ENCODE results near the gene NXPH3.
A peak's percentile ranks its signal among the peaks of the same experiment; 100 is the strongest.

NXPH3 gene

DNA sequence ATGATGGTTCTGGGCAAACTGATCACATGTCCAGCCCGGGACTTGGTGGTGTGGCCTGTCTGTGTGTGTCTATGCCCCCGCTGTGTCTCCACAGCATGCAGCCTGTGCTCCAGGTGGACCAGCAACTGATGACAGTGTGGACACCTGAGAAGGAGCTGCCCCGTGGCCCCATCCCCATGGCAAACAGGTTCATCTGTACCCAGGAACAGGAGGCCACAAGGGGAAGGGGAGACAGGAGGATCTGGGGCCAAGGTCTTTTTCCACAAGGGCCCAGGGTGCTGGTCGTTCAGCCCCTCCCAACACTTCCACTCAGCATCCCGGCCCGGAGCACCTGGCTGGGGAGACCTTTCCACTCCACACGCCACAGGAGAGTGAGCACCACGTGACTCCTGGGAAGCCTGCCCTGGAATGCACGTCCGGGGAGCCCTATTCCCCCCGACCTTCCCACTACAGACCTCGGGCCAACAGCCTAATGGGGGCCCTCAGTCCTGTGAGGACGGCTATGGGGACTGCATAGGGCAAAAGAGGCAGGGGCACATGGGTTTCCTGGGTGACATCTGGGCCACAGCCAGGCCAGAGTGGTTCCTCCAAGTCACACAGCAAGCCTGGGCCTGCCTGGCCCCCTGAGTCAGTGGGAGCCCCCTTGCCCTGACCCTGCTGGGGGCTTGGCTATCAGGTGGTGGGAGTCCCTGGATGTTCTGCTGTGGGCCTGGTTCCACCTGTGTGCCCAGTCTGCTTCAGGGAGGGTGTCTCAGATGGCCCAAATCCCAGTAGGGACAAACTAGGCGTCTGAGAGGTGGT is 20.8 kb upstream of the NXPH3 start:
- Histone ChIP-seq H3K9ac (peak overlapping the region; percentile 45; the same call in 1 of the 2 replicates), H3K9me3 (no peaks in the 10 kb centered on the region), H3K4me1 (peaks cover 61% of the 10 kb centered on the region), H3K36me3 (no peaks in the 10 kb centered on the region), H3K4me2 (peak overlapping the region; percentile 70), H3K27ac (peak overlapping the region; percentile 58; the same call in 1 of the 2 replicates), H3K4me3 (no peak overlapping the region), H4K20me1 (no peaks in the 10 kb centered on the region), H3K27me3 (no peaks in the 10 kb centered on the region)
- no peak for TF ChIP-seq Cebpa-rat (IDR thresholded peaks at IDR 0.05)

DNA sequence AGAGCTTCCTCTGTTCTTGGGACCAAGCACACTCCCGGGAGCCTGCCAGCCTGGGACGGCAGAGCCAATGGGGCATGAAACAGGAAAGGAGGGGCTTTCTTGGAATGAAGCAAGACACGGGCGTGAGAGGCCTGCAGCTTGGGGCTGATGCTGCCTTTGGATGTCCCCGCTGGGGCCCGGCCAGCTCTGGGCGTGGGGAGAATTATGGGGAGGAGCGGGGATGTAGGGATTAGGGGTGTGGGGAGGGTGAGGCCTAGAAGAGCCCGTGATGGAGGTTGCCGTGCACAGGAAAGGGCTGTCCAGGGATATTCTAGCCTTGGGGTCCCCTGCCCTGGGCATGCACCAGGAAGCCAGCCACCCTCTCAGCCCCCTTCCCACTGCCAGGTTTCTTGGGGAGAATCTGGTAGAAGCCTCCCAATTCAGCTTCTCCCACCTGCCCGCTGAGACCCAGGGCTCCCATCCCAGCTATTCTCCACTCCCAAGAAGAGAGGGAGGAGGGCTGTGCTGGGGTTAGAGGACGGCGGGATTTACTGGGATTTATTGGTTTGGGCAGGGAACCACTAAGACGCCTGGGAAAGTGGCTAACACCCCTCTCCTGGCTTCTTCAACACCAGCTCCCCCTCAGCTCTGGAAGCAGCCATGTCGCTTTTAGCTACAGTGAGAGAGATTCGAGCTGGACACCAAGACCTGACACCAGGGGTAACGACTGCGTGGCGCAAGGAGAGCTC is 20.0 kb upstream of the NXPH3 start:
- Histone ChIP-seq H3K4me3 (no peak overlapping the region), H3K9ac (peak overlapping the region; percentile 45; the same call in 1 of the 2 replicates)

DNA sequence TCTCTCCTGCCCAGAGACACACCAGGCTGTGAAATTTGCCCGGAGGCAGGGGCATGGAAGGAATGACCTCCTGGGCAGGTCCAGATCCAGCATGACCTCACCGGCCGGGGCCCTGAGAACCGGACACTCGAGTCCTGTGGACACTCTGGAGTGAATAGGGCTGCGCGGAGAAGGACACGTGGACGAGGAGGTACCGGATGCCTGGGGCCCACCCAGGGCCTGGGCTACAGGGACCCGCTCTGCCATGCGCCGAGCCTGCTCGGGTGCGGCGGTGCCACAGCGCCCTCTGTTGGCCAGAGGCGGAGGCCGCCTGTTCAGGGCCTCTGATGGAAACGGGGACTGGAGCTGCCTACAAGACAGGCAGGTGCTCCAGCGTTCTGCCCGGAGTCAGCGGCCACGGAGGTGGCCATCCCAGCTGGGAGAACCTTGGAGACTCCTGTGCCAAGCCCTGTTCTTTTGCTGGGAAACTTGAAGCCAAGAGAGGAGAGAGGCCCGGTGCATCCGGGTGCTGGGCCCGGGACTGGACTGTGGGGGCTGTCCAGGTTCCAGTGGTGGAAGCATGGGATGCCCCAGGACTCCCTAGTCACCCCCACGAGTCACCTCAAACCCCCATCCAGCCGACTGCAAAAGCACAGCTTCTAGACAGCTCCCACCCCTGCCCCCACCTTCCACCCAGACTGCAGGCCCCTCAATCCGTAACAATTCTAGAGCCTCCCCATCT is 19.3 kb upstream of the NXPH3 start:
- Histone ChIP-seq H3K4me1 (peaks cover 48% of the 10 kb centered on the region), H3K9me3 (peaks cover 6% of the 10 kb centered on the region), H3K27me3 (no peaks in the 10 kb centered on the region), H3K4me2 (peak overlapping the region; percentile 70), H3K27ac (peak overlapping the region; percentile 58; the same call in 1 of the 2 replicates), H4K20me1 (no peaks in the 10 kb centered on the region), H3K9ac (no peak overlapping the region; the same call in 1 of the 2 replicates), H3K4me3 (no peak overlapping the region), H3K36me3 (no peaks in the 10 kb centered on the region)
- no peak for TF ChIP-seq Cebpa-rat (IDR thresholded peaks at IDR 0.05)

More for the DNA sequence above, 20.0 kb upstream of the NXPH3 start:
- Histone ChIP-seq H4K20me1 (no peaks in the 10 kb centered on the region), H3K27me3 (no peaks in the 10 kb centered on the region), H3K4me1 (peaks cover 54% of the 10 kb centered on the region), H3K4me2 (peak overlapping the region; percentile 70), H3K27ac (peak overlapping the region; percentile 58; the same call in 1 of the 2 replicates), H3K9me3 (no peaks in the 10 kb centered on the region), H3K36me3 (no peaks in the 10 kb centered on the region)
- no peak for TF ChIP-seq Cebpa-rat (IDR thresholded peaks at IDR 0.05)

DNA sequence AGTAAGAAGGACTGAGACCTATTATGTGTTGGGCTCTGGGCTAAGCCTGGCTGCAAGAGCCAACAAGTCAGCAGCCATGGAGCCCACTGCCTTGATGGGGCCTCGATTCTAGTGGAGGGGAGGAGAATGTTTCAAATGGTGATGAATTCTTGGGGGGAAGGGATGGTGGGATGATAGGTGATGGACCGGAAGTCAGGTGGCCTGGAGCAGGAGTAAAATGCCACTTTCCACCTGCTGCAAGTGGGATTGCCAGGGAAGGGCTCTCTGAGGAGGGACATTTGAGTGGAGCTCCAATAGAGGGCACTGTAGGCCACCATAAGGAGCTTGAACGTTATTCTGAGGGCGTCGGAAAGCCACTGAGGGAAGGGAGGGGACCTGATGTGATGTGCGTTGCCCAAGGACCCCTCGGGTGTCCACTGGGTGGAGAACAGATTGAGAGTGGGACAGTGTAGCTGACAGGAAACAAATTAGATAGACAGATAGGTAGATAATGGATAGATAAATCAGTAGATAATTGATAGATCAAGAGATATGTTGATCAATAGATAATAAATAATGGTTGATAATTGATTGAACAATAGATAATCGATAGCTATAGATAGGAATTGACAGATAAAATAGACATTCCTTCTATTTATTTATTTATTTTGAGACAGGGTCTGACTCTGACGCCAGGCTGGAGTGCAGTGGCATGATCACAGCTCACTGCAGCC is 18.2 kb upstream of the NXPH3 start:
- no peak overlapping the region for H3K9ac ChIP-seq
- peak overlapping the region; percentile 40; the same call in 1 of the 2 replicates for H3K27ac ChIP-seq
- H3K4me3 ChIP-seq: no peak overlapping the region
- no peaks in the 10 kb centered on the region for H3K36me3 ChIP-seq
- no peaks in the 10 kb centered on the region for H4K20me1 ChIP-seq
- H3K4me1 ChIP-seq: peaks cover 48% of the 10 kb centered on the region
- H3K9me3 ChIP-seq: peaks cover 17% of the 10 kb centered on the region
- no peak for TF ChIP-seq Cebpa-rat (IDR thresholded peaks at IDR 0.05)
- no peak overlapping the region for H3K4me2 ChIP-seq
- H3K27me3 ChIP-seq: no peaks in the 10 kb centered on the region

DNA sequence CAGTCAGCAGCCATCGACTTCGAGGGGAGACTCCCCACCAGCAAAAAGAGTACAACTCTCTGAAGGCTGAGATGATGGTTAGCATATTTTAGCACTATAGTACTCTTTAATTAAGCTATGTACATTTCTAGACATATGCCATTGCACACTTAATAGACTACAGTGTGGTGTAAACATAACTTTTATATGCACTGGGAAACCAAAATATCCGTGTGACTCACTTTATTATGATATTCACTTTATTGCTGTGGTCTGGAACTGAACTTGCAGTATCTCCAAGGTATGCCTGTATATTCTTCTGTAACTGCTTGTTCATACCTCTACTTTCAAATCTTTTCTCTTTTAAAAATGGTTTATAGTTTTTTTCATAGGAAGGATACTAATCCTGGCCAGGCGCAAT is 11.0 kb upstream of the NXPH3 start:
- peak overlapping the region; percentile 66 for H3K4me2 ChIP-seq
- H4K20me1 ChIP-seq: no peaks in the 10 kb centered on the region
- H3K36me3 ChIP-seq: no peaks in the 10 kb centered on the region
- no peaks in the 10 kb centered on the region for H3K27me3 ChIP-seq
- H3K27ac ChIP-seq: no peak overlapping the region
- H3K9ac ChIP-seq: no peak overlapping the region
- peaks cover 38% of the 10 kb centered on the region for H3K4me1 ChIP-seq
- H3K9me3 ChIP-seq: peaks cover 17% of the 10 kb centered on the region
- no peak for TF ChIP-seq Cebpa-rat (IDR thresholded peaks at IDR 0.05)
- no peak overlapping the region for H3K4me3 ChIP-seq

DNA sequence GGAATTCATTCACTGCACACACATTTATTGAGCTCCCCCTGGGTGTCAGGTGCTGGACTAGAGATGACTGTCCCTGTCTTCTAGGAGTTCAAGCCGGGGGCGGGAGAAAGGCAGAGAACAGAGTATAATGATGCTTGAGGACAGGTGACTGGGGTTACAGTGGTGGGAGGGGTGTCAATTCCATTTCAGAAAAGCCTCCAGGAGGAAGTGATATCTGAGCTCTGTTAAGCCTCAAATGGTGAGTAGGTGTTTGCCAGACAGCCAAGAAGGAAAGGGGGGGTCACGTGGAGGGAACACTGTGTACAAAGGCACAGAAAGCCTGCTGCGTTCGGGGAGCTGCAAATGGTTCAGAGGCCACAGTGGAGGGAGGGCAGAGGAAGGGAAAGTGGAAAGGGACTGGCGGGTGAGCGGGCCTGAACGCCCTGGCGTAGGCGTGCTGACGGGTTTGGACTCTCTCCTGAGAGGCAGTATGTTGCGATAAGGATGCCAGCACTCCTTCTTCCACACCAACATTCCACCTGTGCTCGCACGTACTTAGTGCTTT is 9.7 kb upstream of the NXPH3 start:
- Histone ChIP-seq H3K9ac (no peak overlapping the region), H3K4me2 (peak overlapping the region; percentile 66), H3K36me3 (no peaks in the 10 kb centered on the region), H3K27ac (no peak overlapping the region), H4K20me1 (no peaks in the 10 kb centered on the region), H3K4me3 (no peak overlapping the region), H3K9me3 (peaks cover 15% of the 10 kb centered on the region), H3K27me3 (peaks cover 8% of the 10 kb centered on the region), H3K4me1 (peaks cover 47% of the 10 kb centered on the region)
- no peak for TF ChIP-seq Cebpa-rat (IDR thresholded peaks at IDR 0.05)

DNA sequence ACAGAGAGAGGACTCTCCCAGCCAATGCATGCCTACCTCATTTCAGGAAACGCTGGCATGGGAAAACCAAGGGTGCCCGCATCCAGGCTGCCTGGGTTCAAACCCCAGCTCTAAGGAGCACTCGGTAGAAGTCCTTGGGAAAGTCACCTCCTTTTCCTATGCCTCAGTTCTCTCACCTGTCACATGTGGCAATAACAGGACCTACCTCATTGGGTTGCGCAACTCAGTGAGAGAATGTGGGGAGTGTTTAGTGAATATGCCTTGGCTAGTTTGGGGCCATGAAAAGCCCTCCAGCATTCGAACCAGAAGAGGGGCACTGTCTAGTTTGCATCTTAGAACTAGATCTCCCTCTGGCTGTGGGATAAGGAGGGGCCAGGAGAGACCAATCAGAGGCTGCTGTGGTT is 9.0 kb upstream of the NXPH3 start:
- Histone ChIP-seq H3K27ac (no peak overlapping the region), H3K4me1 (peaks cover 47% of the 10 kb centered on the region), H3K4me2 (peak overlapping the region; percentile 66), H3K9me3 (peaks cover 8% of the 10 kb centered on the region), H3K9ac (no peak overlapping the region), H3K27me3 (peaks cover 13% of the 10 kb centered on the region), H3K36me3 (no peaks in the 10 kb centered on the region), H3K4me3 (no peak overlapping the region), H4K20me1 (no peaks in the 10 kb centered on the region)
- TF ChIP-seq Cebpa-rat (IDR thresholded peaks at IDR 0.05): peak; percentile 94

DNA sequence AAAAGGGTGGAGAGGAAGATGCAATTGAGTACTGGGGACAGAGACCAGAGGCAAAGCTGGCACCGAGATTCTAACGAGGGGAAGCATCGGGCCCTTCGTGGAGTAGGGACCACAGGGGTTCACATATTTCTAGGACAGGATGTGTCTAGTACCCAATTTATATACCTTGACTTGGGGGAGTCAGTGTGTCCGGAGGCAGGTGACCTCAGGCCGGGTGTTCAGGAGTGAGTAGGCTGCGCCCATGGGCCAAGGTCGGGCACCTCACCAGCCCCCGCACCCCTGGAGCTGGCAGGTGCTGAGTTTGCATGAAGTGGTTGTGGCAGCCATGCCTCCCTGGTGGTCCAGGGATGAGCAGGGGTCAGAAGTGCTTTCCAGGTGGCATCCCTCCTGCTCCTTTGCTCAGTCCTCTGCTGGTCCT is 8.6 kb upstream of the NXPH3 start:
- H4K20me1 ChIP-seq: no peaks in the 10 kb centered on the region
- no peak overlapping the region for H3K9ac ChIP-seq
- H3K27ac ChIP-seq: no peak overlapping the region
- H3K4me2 ChIP-seq: peak overlapping the region; percentile 80; the same call in 1 of the 2 replicates
- H3K27me3 ChIP-seq: peaks cover 17% of the 10 kb centered on the region
- no peak overlapping the region for H3K4me3 ChIP-seq
- H3K4me1 ChIP-seq: peaks cover 47% of the 10 kb centered on the region
- no peaks in the 10 kb centered on the region for H3K36me3 ChIP-seq
- no peak for TF ChIP-seq Cebpa-rat (IDR thresholded peaks at IDR 0.05)
- peaks cover 4% of the 10 kb centered on the region for H3K9me3 ChIP-seq

Measured in BLaER1 (cell line).